Endodermal cell (in vitro differentiated cells): ENCODE results near the gene SPNS2. TPM values are rescaled to one million over a fixed set of nuclear protein-coding genes. Genes with fewer than 3 reads are reported as not detected.

Experiments used
- DNase-seq: peaks from one replicate; pipeline ENCODE4 v3.0.0-alpha.2; 2017
- H3K27ac ChIP-seq: 2 replicates; pipeline ENCODE4 v1.5.1; 2013; ENCODE audit warnings: mild to moderate bottlenecking, low read depth, low read length, moderate library complexity
- H3K27me3 ChIP-seq: 2 replicates; pipeline ENCODE4 v1.6.1; 2013; ENCODE audit warnings: mild to moderate bottlenecking, low read length, moderate library complexity; ENCODE audit not compliant: insufficient read depth, control insufficient read depth, poor library complexity, severe bottlenecking
- H3K36me3 ChIP-seq: 2 replicates; pipeline ENCODE4 v1.7.0; 2013; ENCODE audit warnings: mild to moderate bottlenecking, low read length, moderate library complexity; ENCODE audit not compliant: control insufficient read depth, insufficient read depth
- H3K4me1 ChIP-seq: one replicate; pipeline ENCODE4 v1.7.0; 2013; ENCODE audit warnings: low read length; ENCODE audit not compliant: control insufficient read depth, insufficient read depth
- H3K4me3 ChIP-seq: 2 replicates; pipeline ENCODE4 v1.5.1; 2013; ENCODE audit warnings: mild to moderate bottlenecking, low read length, moderate library complexity
- H3K9ac ChIP-seq: 2 replicates; pipeline ENCODE4 v1.6.1; 2013; ENCODE audit warnings: mild to moderate bottlenecking, low read length, moderate library complexity; ENCODE audit not compliant: poor library complexity, severe bottlenecking; ENCODE audit errors: extremely low read depth
- H3K9me3 ChIP-seq: 2 replicates; pipeline ENCODE4 v1.6.1; 2013; ENCODE audit warnings: mild to moderate bottlenecking, low read length, moderate library complexity; ENCODE audit not compliant: control insufficient read depth
- H3K27ac Mint-ChIP-seq: 2 replicates; pipeline ENCODE4 v1.8.0; 2020; ENCODE audit warnings: mixed read lengths
- H3K27me3 Mint-ChIP-seq: 2 replicates; pipeline ENCODE4 v1.8.0; 2021; ENCODE audit warnings: mild to moderate bottlenecking, mixed read lengths; ENCODE audit not compliant: insufficient read depth
- H3K36me3 Mint-ChIP-seq: 2 replicates; pipeline ENCODE4 v1.8.0; 2020; ENCODE audit warnings: low read depth, mixed read lengths
- H3K4me1 Mint-ChIP-seq: 2 replicates; pipeline ENCODE4 v1.8.0; 2020; ENCODE audit warnings: mixed read lengths
- H3K4me3 Mint-ChIP-seq: 2 replicates; pipeline ENCODE4 v1.8.0; 2020; ENCODE audit warnings: mild to moderate bottlenecking, moderate library complexity, mixed read lengths
- H3K9me3 Mint-ChIP-seq: 2 replicates; pipeline ENCODE4 v1.8.0; 2020; ENCODE audit warnings: mild to moderate bottlenecking, mixed read lengths
- CTCF ChIP-seq: fragments of 200-600 bp; sonication (generic); conservative IDR thresholded peaks from 2 replicates; pipeline ENCODE4 v1.5.0; 2021; ENCODE audit warnings: antibody characterized with exemption, mild to moderate bottlenecking
- WGBS, 2 experiments: methylation state at CpG; one replicate each; pipeline versions ENCODE4 v1.1.5 to v1.1.7; 2013; ENCODE audit warnings: missing lambda C conversion rate in 2 of 2, mixed read lengths in 1 of 2; ENCODE audit not compliant: insufficient coverage in 1 of 2, insufficient read length in 1 of 2; 5-methylcytosine and 5-hydroxymethylcytosine counted together
- total RNA-seq, 2 donors: library from RNA; stranded (reverse); fragmentation: NEBNext Ultra II Directional in 1 of 2; extraction: Animal tissue kit (Norgen Biotek cat#: 25700) in 1 of 2; gene quantifications; 2 replicates in 1 of 2; 3 replicates in 1 of 2; pipeline ENCODE4 v1.2.1, GENCODE V29; 2021

The SPNS2 gene
- total RNA-seq, 2 donors from 2014 or later: 0.09 TPM; not detected in 1

- Histone ChIP-seq H3K36me3 (no peaks in the 10 kb centered on the region), H3K9me3 (no peaks in the 10 kb centered on the region), H3K27ac (no peak overlapping the region), H3K27me3 (no peaks in the 10 kb centered on the region), H3K9ac (no peak overlapping the region), H3K4me1 (no peaks in the 10 kb centered on the region), H3K4me3 (no peak overlapping the region)
- Mint-ChIP-seq H3K9me3 (no peaks in the 10 kb centered on the region), H3K4me3 (no peak overlapping the region), H3K27ac (no peak overlapping the region), H3K4me1 (no peaks in the 10 kb centered on the region), H3K27me3 (no peaks in the 10 kb centered on the region), H3K36me3 (no peaks in the 10 kb centered on the region)
- 82 to 89% methylated on average over 17 to 24 of the region's 24 CpGs for WGBS, 2 experiments
- peak; percentile 47 for DNase-seq
- no peak for TF ChIP-seq CTCF
Observed at GRCh38 chr17:4487820-4488716, 10.6 kb upstream of the SPNS2 start.

- Histone ChIP-seq H3K27ac (no peak overlapping the region), H3K9ac (no peak overlapping the region), H3K4me1 (no peaks in the 10 kb centered on the region), H3K9me3 (no peaks in the 10 kb centered on the region), H3K36me3 (no peaks in the 10 kb centered on the region), H3K4me3 (no peak overlapping the region), H3K27me3 (no peaks in the 10 kb centered on the region)
- H3K27ac Mint-ChIP-seq: no peak overlapping the region
- H3K4me1 Mint-ChIP-seq: no peaks in the 10 kb centered on the region
- H3K36me3 Mint-ChIP-seq: no peaks in the 10 kb centered on the region
- WGBS, 2 experiments: 93 to 97% methylated on average over 11 to 15 of the region's 15 CpGs
- TF ChIP-seq CTCF: no peak
- no peaks in the 10 kb centered on the region for H3K27me3 Mint-ChIP-seq
- no peak overlapping the region for H3K4me3 Mint-ChIP-seq
- no peaks in the 10 kb centered on the region for H3K9me3 Mint-ChIP-seq
- no peak for DNase-seq
Observed at GRCh38 chr17:4488989-4489595, 9.6 kb upstream of the SPNS2 start.

GRCh38 chr17:4490109-4490591, 8.5 kb upstream of the SPNS2 start:
- Histone ChIP-seq H3K9ac (no peak overlapping the region), H3K27ac (no peak overlapping the region), H3K4me1 (no peaks in the 10 kb centered on the region), H3K9me3 (no peaks in the 10 kb centered on the region), H3K27me3 (no peaks in the 10 kb centered on the region), H3K4me3 (no peak overlapping the region), H3K36me3 (no peaks in the 10 kb centered on the region)
- H3K4me1 Mint-ChIP-seq: no peaks in the 10 kb centered on the region
- H3K27ac Mint-ChIP-seq: no peak overlapping the region
- H3K36me3 Mint-ChIP-seq: no peaks in the 10 kb centered on the region
- no peaks in the 10 kb centered on the region for H3K27me3 Mint-ChIP-seq
- H3K9me3 Mint-ChIP-seq: no peaks in the 10 kb centered on the region
- no peak for TF ChIP-seq CTCF
- no peak for DNase-seq
- no peak overlapping the region for H3K4me3 Mint-ChIP-seq
- WGBS, 2 experiments: 90 to 93% methylated on average over 3 to 9 of the region's 9 CpGs
